Ovary (tissue), 9 donors: ENCODE measurements around the gene LCN1. TPM values are rescaled to one million over a fixed set of nuclear protein-coding genes. Genes with fewer than 3 reads are reported as not detected.
"Not testable (repeated sequence)": the region's sequence is repeated elsewhere in the genome, so short reads cannot be mapped to it uniquely, and the experiment has no call there.

Source experiments
- DNase-seq, 5 donors: peaks; one replicate each; pipeline ENCODE4 v3.0.0-alpha.2; 2019 to 2020
- H3K27ac ChIP-seq, 2 donors: fragments of 200-600 bp; one replicate each; pipeline versions ENCODE4 v1.5.1 to v1.8.0; 2019 to 2022
- H3K27me3 ChIP-seq: fragments of 200-600 bp; one replicate; pipeline ENCODE4 v1.8.0; 2022
- H3K36me3 ChIP-seq: fragments of 200-600 bp; sonication (generic); one replicate; pipeline ENCODE4 v1.5.1; 2019
- H3K4me1 ChIP-seq: one replicate; pipeline ENCODE4 v1.8.1; 2013; ENCODE audit warnings: mild to moderate bottlenecking, moderate library complexity; ENCODE audit not compliant: insufficient read depth
- H3K4me3 ChIP-seq: fragments of 200-600 bp; sonication (generic); one replicate; pipeline ENCODE4 v1.5.1; 2017
- H3K9me3 ChIP-seq, 2 donors: fragments of 200-600 bp in 1 of 2; sonication (generic) in 1 of 2; one replicate each; pipeline versions ENCODE4 v1.5.1 to v1.8.1; 2013 to 2019; ENCODE audit warnings: mild to moderate bottlenecking in 1 of 2, moderate library complexity in 1 of 2
- EP300 ChIP-seq: sonication (generic); formaldehyde crosslinking; IDR thresholded peaks from one replicate; pipeline ENCODE4 v1.6.1; 2017; ENCODE audit warnings: antibody characterized with exemption
- POLR2A ChIP-seq: fragments of 450-650 bp; IDR thresholded peaks from one replicate; pipeline ENCODE4 v1.6.1; 2017; ENCODE audit warnings: antibody characterized with exemption, mild to moderate bottlenecking, moderate library complexity
- WGBS, 3 donors: extraction: QIAGEN DNeasy Blood & Tissue Kit in 1 of 3; methylation state at CpG; one replicate each; pipeline versions ENCODE4 v1.1.5 to v1.1.7; 2013 to 2017; 5-methylcytosine and 5-hydroxymethylcytosine counted together
- intact Hi-C, 4 donors: fragments of 100-400 bp; cut with DNase I; formaldehyde crosslinking; loops; one replicate each; pipeline versions ENCODE4 v1.11.0 to v1.15.1; 2022 to 2023
- polyA plus RNA-seq, 2 donors: library from polyadenylated mRNA; stranded (reverse); fragments of 200-250 nt in 1 of 2; fragments of 350-450 nt in 1 of 2; fragmentation: Illumina TruSeq in 1 of 2; extraction: RNeasy Lipid Tissue Mini Kit (QIAGEN cat#74804) in 1 of 2; gene quantifications; one replicate each; pipeline ENCODE4 v1.2.3, GENCODE V29; 2013 to 2014
- total RNA-seq, 7 donors: library from RNA; depleted of rRNA in 2 of 7; stranded (reverse); fragments of >200 nt in 2 of 7; fragmentation: NEBNext Ultra II Directional in 3 of 7; extraction: Animal tissue kit (Norgen Biotek cat#: 25700) in 3 of 7; gene quantifications; one replicate each; pipeline versions ENCODE4 v1.1.0 to v1.2.4, GENCODE V29; 2016 to 2023
- TF ChIP-seq, protein P1 (sequence below), 3 donors: fragments of 450-650 bp in 2 of 3; fragments of 200-600 bp in 1 of 3; IDR thresholded peaks; one replicate each; pipeline versions ENCODE4 v1.5.1 to v1.8.0; 2016 to 2022; ENCODE audit warnings: antibody characterized with exemption in 3 of 3, mild to moderate bottlenecking in 1 of 3
- donor health status: DM: no; HTN: no; CAD: no; lungs with moderate emphysema.
- donor health status: DM: no; HTN: no; CAD: no.
- donor health status: Bipolar disorder and iron deficiency.
- donor health status: DM: yes; HTN: yes; CAD: no.
- donor health status: DM: no; HTN: no; CAD: no.
- donor health status: DM: yes; HTN: yes; CAD: no.

Gene LCN1
- total and polyA plus RNA-seq, 9 donors = 2.3 to 5.3 TPM; not detected in 7

DNA sequence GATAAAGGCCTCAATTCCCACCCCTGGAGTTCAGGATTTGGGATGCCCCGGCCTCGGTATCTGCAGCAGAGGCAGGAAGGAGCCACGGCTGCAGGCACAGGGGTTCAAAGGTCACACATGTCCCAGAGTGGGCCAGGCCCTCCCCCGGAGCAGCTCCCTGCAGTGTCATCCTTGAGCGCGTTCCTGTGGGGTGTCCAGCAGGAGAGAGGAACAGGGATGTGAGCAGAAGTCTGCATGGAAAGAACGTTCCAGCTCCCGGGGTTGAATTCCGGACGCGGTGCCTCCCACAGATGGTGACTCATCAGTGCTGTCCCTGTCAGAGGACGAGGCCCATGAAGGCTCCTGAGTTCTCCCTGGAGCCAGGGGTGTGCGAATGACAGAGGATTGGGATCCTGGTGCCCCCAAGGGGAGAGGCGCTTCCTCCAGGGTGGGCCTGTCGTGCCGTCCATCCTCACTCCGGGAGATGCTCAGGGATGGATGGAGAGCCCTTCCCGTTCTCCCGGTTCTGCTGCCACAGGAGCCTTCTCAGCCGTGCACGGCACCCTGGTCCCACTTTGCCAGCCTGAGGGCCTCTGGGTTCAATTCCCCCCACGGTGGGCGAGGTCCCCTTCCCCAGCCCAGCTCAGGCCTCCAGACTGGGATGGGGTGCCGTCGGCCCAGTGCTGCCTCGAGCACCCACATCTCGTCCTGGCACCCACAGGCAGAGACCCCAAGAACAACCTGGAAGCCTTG, 3.1 kb downstream of the LCN1 start:
- no peaks in the 10 kb centered on the region for H3K27me3 ChIP-seq

DNA sequence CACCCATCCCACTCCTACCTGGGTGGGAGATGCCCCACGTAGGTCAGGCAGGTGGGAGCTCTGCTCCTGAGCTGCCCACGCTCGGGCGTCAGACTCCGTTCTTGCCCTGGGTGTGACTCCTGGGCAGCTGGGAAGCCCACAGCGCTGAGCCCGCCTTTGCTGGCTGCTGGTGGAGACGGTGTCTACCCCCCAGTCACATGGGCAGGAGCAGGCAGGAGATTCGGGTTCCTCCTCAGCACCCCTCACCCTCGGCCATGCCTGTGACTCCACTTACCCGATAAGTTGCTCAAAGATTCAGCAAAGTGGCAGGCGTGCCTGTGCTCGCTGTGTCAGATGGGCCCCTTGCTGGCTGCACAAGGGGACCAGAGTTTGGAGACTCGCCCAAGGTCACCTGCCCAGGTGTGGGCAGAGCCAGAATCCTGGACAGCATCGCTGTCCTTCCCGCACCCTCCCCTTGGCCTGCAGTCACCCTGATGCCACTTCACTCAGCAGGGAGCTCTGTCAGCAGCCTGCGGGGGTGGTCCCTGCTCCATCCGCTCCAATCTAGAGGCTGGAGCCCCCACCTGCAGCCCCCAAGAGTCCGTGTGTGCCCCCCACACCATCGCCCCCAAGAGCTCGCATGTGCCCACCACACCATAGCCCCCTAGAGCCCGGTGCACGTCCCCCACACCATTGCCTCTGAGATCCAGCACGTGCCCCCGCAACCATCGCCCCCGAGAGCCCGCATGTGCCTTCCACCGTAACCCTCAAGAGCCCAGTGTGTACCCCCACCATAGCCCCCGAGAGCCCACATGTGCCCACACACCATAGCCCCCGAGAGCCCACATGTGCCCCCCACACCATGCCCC, 4.2 kb downstream of the LCN1 start:
- Histone ChIP-seq H3K4me1 (no peaks in the 10 kb centered on the region), H3K27me3 (no peaks in the 10 kb centered on the region), H3K4me3 (no peak overlapping the region), H3K36me3 (no peaks in the 10 kb centered on the region), H3K9me3 (no peaks in the 10 kb centered on the region), H3K27ac (no peak overlapping the region)
- WGBS, 3 donors = 57 to 66% (median 62%) methylated on average over 31 of the region's 31 CpGs
- peak in 1 of 5 donors; percentile 5 for DNase-seq
- intact Hi-C loops = no loop called here
- no peak for TF ChIP-seq EP300
- TF ChIP-seq, protein P1, sequence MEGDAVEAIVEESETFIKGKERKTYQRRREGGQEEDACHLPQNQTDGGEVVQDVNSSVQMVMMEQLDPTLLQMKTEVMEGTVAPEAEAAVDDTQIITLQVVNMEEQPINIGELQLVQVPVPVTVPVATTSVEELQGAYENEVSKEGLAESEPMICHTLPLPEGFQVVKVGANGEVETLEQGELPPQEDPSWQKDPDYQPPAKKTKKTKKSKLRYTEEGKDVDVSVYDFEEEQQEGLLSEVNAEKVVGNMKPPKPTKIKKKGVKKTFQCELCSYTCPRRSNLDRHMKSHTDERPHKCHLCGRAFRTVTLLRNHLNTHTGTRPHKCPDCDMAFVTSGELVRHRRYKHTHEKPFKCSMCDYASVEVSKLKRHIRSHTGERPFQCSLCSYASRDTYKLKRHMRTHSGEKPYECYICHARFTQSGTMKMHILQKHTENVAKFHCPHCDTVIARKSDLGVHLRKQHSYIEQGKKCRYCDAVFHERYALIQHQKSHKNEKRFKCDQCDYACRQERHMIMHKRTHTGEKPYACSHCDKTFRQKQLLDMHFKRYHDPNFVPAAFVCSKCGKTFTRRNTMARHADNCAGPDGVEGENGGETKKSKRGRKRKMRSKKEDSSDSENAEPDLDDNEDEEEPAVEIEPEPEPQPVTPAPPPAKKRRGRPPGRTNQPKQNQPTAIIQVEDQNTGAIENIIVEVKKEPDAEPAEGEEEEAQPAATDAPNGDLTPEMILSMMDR (IDR thresholded peaks at IDR 0.05) = no peak
- no peak for TF ChIP-seq POLR2A

More for the DNA sequence above, 3.1 kb downstream of the LCN1 start:
- Histone ChIP-seq H3K9me3 (no peaks in the 10 kb centered on the region), H3K4me1 (no peaks in the 10 kb centered on the region), H3K4me3 (no peak overlapping the region), H3K27ac (no peak overlapping the region), H3K36me3 (no peaks in the 10 kb centered on the region)
- TF ChIP-seq POLR2A = no peak
- no peak for TF ChIP-seq EP300
- TF ChIP-seq, protein P1 (IDR thresholded peaks at IDR 0.05) = no peak
- peak in 1 of 5 donors; percentile 12 for DNase-seq
- intact Hi-C loops = no loop called here
- WGBS, 3 donors = 46 to 59% (median 49%) methylated on average over 27 of the region's 27 CpGs

DNA sequence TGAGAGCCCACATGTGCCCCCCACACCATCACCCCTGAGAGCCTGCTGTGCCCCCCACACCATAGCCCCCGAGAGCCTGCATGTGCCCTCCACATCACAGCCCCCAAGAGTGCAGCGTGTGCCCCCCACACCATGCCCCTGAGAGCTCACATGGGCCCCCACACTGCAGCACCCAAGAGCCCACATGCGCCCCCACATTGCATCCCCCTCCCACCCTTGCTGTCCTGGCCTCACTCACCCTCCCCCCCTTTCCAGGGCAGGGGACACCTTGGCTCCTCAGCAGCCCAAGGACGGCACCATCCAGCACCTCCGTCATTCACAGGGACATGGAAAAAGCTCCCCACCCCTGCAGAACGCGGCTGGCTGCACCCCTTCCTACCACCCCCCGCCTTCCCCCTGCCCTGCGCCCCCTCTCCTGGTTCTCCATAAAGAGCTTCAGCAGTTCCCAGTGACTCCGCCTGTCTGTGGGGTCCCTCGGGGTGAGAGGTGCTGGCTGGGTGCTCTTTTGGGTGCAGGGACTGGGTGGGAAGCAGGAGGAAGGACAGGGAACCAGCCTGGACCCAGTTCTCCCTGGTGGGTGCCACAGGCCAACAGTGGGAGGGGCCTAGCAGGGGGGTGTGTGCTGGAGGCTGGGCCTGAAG, 5.0 kb downstream of the LCN1 start:
- WGBS, 3 donors = 61 to 69% (median 67%) methylated on average over 9 to 11 of the region's 11 CpGs
- H3K27me3 ChIP-seq = no peaks in the 10 kb centered on the region
- H3K36me3 ChIP-seq = no peaks in the 10 kb centered on the region
- intact Hi-C loops = no loop called here
- no peak overlapping the region for H3K4me3 ChIP-seq
- H3K9me3 ChIP-seq = no peaks in the 10 kb centered on the region
- DNase-seq = peak in 1 of 5 donors; percentile 4
- TF ChIP-seq POLR2A (no peak), EP300 (no peak)
- TF ChIP-seq, protein P1 (IDR thresholded peaks at IDR 0.05) = no peak
- no peak overlapping the region for H3K27ac ChIP-seq
- H3K4me1 ChIP-seq = no peaks in the 10 kb centered on the region

DNA sequence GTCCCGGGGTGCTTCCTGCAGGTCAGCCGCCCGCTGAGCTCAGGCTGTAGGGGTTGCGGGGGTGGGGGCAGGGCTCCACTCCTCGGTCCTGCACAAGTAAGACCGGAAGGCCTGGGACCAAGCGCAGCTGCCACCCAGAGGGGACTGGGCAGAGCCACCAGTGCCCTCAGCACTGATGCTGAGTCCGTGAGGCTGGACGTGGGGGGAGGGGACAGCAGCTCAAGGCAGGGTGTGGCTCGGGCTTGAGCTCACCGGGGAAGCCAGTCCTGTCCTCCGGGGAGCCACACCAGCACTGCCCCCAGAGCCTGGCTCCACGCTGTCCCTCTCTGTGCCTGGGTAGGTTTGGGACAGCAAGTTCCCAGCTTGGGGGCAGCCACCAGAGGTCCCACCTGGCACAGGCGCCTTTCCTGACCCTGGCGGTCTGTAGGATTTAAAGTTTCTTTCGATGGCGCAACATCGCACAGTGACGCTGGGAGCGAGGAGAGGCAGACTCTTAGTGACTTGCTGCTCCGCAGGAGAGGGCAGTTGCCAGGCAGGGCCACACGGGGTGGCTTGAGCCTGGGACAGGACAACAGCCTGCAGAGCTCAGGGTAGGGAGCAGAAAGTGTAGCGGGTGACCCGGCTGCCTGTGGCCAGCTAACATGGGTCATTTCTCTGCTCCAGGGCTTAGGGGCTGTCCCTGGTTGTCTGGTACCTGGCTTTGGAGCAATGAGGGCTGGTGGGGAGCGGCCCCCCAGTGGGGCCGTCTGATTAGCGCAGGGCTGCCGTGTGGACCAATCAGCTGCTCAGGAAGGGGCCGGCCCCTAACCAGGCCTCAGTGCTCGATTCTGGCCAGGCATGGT, 5.7 kb downstream of the LCN1 start:
- no peak for TF ChIP-seq EP300
- TF ChIP-seq, protein P1 (IDR thresholded peaks at IDR 0.05) = no peak
- no peak for TF ChIP-seq POLR2A
- intact Hi-C loops = no loop called here
- no peaks in the 10 kb centered on the region for H3K4me1 ChIP-seq
- WGBS, 3 donors = 72 to 73% (median 73%) methylated on average over 25 to 30 of the region's 30 CpGs
- DNase-seq = peak in 1 of 5 donors; percentile 7
- H3K4me3 ChIP-seq = no peak overlapping the region
- H3K36me3 ChIP-seq = no peaks in the 10 kb centered on the region
- no peak overlapping the region for H3K27ac ChIP-seq
- no peaks in the 10 kb centered on the region for H3K27me3 ChIP-seq
- no peaks in the 10 kb centered on the region for H3K9me3 ChIP-seq

DNA sequence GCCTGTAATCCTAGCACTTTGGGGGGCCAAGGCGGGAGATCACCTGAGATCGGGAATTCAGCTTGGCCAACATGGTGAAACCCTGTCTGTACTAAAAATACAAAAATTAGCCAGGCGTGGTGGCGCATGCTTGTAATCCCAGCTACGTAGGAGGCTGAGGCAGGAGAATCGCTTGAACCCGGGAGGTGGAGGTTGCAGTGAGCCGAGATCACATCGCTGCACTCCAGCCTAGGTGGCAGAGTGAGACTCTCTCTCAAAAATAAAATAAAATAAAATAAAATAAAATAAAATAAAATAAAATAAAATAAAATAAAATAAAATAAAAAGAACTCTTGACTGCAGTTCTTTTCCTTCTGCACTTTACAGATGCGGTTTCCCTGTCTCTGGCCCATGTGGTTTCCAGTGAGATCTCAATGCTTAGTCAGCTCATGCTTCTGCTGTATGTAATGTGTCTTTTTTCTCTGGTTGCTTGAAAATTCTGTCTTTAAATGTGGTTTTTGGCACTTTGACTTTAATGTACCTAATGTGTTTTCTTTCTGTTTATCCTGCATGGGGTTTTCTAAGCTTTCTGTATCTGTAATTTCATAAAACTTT, 7.7 kb downstream of the LCN1 start:
- 93 to 97% (median 94%) methylated on average over 10 of the region's 10 CpGs for WGBS, 3 donors
- H3K36me3 ChIP-seq, H3K27ac ChIP-seq, H3K4me1 ChIP-seq, H3K9me3 ChIP-seq, intact Hi-C loops, H3K27me3 ChIP-seq, H3K4me3 ChIP-seq: not testable (repeated sequence)
- peak in 1 of 5 donors; percentile 1 for DNase-seq
